Esophagus muscularis mucosa (tissue), 4 donors: ENCODE measurements around the gene THBS1. TPM values are rescaled to one million over a fixed set of nuclear protein-coding genes. Genes with fewer than 3 reads are reported as not detected.
A peak's percentile ranks its signal among the peaks of the same experiment; 100 is the strongest.

Source experiments
- DNase-seq: peaks from one replicate; pipeline ENCODE4 v3.0.0-alpha.2; 2017; ENCODE audit errors: extremely low spot score
- H3K27ac ChIP-seq, 4 donors: fragments of 200-600 bp; sonication (generic); replicated peaks in 1 of 4; 1 replicate in 3 of 4; 2 replicates in 1 of 4; pipeline ENCODE4 v1.5.1; 2016 to 2019; ENCODE audit warnings: mild to moderate bottlenecking in 1 of 4
- H3K27me3 ChIP-seq, 4 donors: fragments of 200-600 bp; sonication (generic); one replicate each; pipeline versions ENCODE4 v1.5.1 to v1.6.0; 2016 to 2019
- H3K36me3 ChIP-seq, 4 donors: fragments of 200-600 bp; sonication (generic); one replicate each; pipeline ENCODE4 v1.5.1; 2016 to 2019
- H3K4me1 ChIP-seq, 4 donors: fragments of 200-600 bp; sonication (generic); one replicate each; pipeline ENCODE4 v1.5.1; 2016 to 2019
- H3K4me3 ChIP-seq, 4 donors: fragments of 200-600 bp; sonication (generic); 1 replicate in 2 of 4; 2 replicates in 2 of 4; pipeline ENCODE4 v1.5.1; 2016 to 2019; ENCODE audit warnings: mild to moderate bottlenecking in 4 of 4, moderate library complexity in 1 of 4
- H3K9me3 ChIP-seq, 4 donors: fragments of 200-600 bp; sonication (generic); 1 replicate in 3 of 4; 2 replicates in 1 of 4; pipeline ENCODE4 v1.5.1; 2016 to 2019
- CTCF ChIP-seq, 3 experiments: fragments of 200-600 bp in 2 of 3; fragments of 450-650 bp in 1 of 3; sonication (generic) in 2 of 3; IDR thresholded peaks; one replicate each; pipeline ENCODE4 v1.5.1; 2017 to 2019; ENCODE audit warnings: antibody characterized with exemption in 3 of 3, mild to moderate bottlenecking in 2 of 3, moderate library complexity in 1 of 3
- EP300 ChIP-seq: sonication (generic); formaldehyde crosslinking; IDR thresholded peaks from one replicate; pipeline ENCODE4 v1.6.1; 2017; ENCODE audit warnings: antibody characterized with exemption
- POLR2A ChIP-seq: fragments of 450-650 bp; IDR thresholded peaks from one replicate; pipeline ENCODE4 v1.6.1; 2017; ENCODE audit warnings: antibody characterized with exemption, moderate library complexity, mild to moderate bottlenecking, low read depth
- POLR2AphosphoS5 ChIP-seq, 2 donors: sonication (generic); formaldehyde crosslinking; IDR thresholded peaks; one replicate each; pipeline ENCODE4 v1.6.1; 2017; ENCODE audit warnings: antibody characterized with exemption in 2 of 2
- WGBS: methylation state at CpG from one replicate; pipeline ENCODE4 v1.1.5; 2018; 5-methylcytosine and 5-hydroxymethylcytosine counted together
- intact Hi-C: fragments of 100-400 bp; cut with DNase I; formaldehyde crosslinking; loops from one replicate; pipeline ENCODE4 v1.15.1; 2023
- total RNA-seq, 4 donors: library from RNA; depleted of rRNA; stranded (reverse); fragments of >200 nt; gene quantifications; one replicate each; pipeline versions ENCODE4 v1.1.0 to v1.2.1, GENCODE V29; 2016

The THBS1 gene
- total RNA-seq, 4 donors from 2014 or later: 188 to 4,072 (median 270) TPM

GRCh38 chr15:39638041-39638440 lies 57.2 kb downstream of the THBS1 start:
- H3K9me3 ChIP-seq: no peaks in the 10 kb centered on the region
- H3K4me1 ChIP-seq: peaks cover 0 to 26% (median 25%) of the 10 kb centered on the region in 4 donors
- DNase-seq: no peak
- H3K27ac ChIP-seq: no peak overlapping the region
- H3K27me3 ChIP-seq: no peaks in the 10 kb centered on the region
- 96% methylated on average over 1 of the region's 1 CpG for WGBS
- intact Hi-C loops: no loop called here
- TF ChIP-seq POLR2AphosphoS5 (IDR thresholded peaks at IDR 0.05): no peak
- TF ChIP-seq CTCF (IDR thresholded peaks at IDR 0.05): no peak
- TF ChIP-seq POLR2A: no peak
- no peak overlapping the region for H3K4me3 ChIP-seq
- no peaks in the 10 kb centered on the region for H3K36me3 ChIP-seq

- TF ChIP-seq POLR2AphosphoS5 (IDR thresholded peaks at IDR 0.05) (no peak), EP300 (no peak), CTCF (IDR thresholded peaks at IDR 0.05) (no peak), POLR2A (no peak)
- Histone ChIP-seq H3K9me3 (no peaks in the 10 kb centered on the region), H3K4me1 (peaks cover 0 to 33% (median 29%) of the 10 kb centered on the region in 4 donors), H3K36me3 (no peaks in the 10 kb centered on the region), H3K27ac (no peak overlapping the region), H3K4me3 (no peak overlapping the region), H3K27me3 (no peaks in the 10 kb centered on the region)
- DNase-seq: no peak
- intact Hi-C loops: no loop called here
- WGBS: 96% methylated on average over 1 of the region's 1 CpG
These were observed 58.2 kb downstream of the THBS1 start for GRCh38 chr15:39639037-39639436.

GRCh38 chr15:39640665-39641064 lies 59.8 kb downstream of the THBS1 start:
- peaks cover 0 to 40% (median 34%) of the 10 kb centered on the region in 4 donors for H3K4me1 ChIP-seq
- TF ChIP-seq CTCF (IDR thresholded peaks at IDR 0.05) (no peak), POLR2A (no peak), EP300 (no peak), POLR2AphosphoS5 (IDR thresholded peaks at IDR 0.05) (no peak)
- H3K27me3 ChIP-seq: no peaks in the 10 kb centered on the region
- DNase-seq: no peak
- intact Hi-C loops: no loop called here
- no peak overlapping the region for H3K4me3 ChIP-seq
- no peaks in the 10 kb centered on the region for H3K9me3 ChIP-seq
- H3K27ac ChIP-seq: no peak overlapping the region
- 52% methylated on average over 3 of the region's 3 CpGs for WGBS
- H3K36me3 ChIP-seq: no peaks in the 10 kb centered on the region

GRCh38 chr15:39641191-39641889 lies 60.5 kb downstream of the THBS1 start:
- intact Hi-C loops: no loop called here
- Histone ChIP-seq H3K27ac (no peak overlapping the region), H3K9me3 (no peaks in the 10 kb centered on the region), H3K27me3 (no peaks in the 10 kb centered on the region), H3K36me3 (no peaks in the 10 kb centered on the region), H3K4me3 (no peak overlapping the region), H3K4me1 (peaks cover 0 to 42% (median 34%) of the 10 kb centered on the region in 4 donors)
- no peak for DNase-seq
- 85% methylated on average over 11 of the region's 11 CpGs for WGBS
- TF ChIP-seq EP300: no peak
- TF ChIP-seq POLR2A: no peak
- peak in 1 of 3 experiments; percentile 25 for TF ChIP-seq CTCF (IDR thresholded peaks at IDR 0.05)
- TF ChIP-seq POLR2AphosphoS5 (IDR thresholded peaks at IDR 0.05): no peak
